ENCODE measurements around the gene PLRG1.

- TF ChIP-seq CTCF (IDR thresholded peaks at IDR 0.05): no peak
- TF ChIP-seq EZH2phosphoT487 (IDR thresholded peaks at IDR 0.05): no peak
Measured at GRCh38 chr4:154492288-154492687, 57.9 kb downstream of the PLRG1 start.

Measured in neural progenitor cell (in vitro differentiated cells).